Measurements from ENCODE around the gene ZNF263. TPM values are rescaled to one million over a fixed set of nuclear protein-coding genes. Genes with fewer than 3 reads are reported as not detected.
"Not testable (repeated sequence)": the region's sequence is repeated elsewhere in the genome, so short reads cannot be mapped to it uniquely, and the experiment has no call there.

Gene ZNF263
- total RNA-seq, 1 experiment from 2014 or later = 37.4 TPM

- intact Hi-C loops (cut with micrococcal nuclease; ENCODE audit: unreplicated experiment) = no loop called here
- no TSS peak for BruUV-seq (replicated peaks)
- Mint-ChIP-seq H3K27me3 (ENCODE audit: insufficient read depth, unreplicated experiment) (no peaks in the 10 kb centered on the region), H3K4me1 (ENCODE audit: low read depth, unreplicated experiment) (no peaks in the 10 kb centered on the region), H3K9me3 (ENCODE audit: unreplicated experiment) (no peaks in the 10 kb centered on the region), H3K36me3 (ENCODE audit: insufficient read depth, unreplicated experiment) (peaks cover 13% of the 10 kb centered on the region), H3K4me3 (ENCODE audit: unreplicated experiment) (no peak overlapping the region), H3K27ac (ENCODE audit: unreplicated experiment) (no peak overlapping the region)
- no peaks in the 10 kb centered on the region for H3K27me3 ChIP-seq (replicated peaks; ENCODE audit: control insufficient read depth, insufficient read depth, low read length)
- ChIA-PET POLR2A (no interaction called here), CTCF (no interaction called here)
- H3K36me3 ChIP-seq (ENCODE audit: control insufficient read depth, insufficient read depth, low read length) = no peaks in the 10 kb centered on the region
- H3K4me1 ChIP-seq = 0 out of 2 replicates have a peak, but pooled peaks cover 3% of the 10 kb centered on the region
- no peaks in the 10 kb centered on the region for H3K9me3 ChIP-seq
- TF ChIP-seq, protein P1, sequence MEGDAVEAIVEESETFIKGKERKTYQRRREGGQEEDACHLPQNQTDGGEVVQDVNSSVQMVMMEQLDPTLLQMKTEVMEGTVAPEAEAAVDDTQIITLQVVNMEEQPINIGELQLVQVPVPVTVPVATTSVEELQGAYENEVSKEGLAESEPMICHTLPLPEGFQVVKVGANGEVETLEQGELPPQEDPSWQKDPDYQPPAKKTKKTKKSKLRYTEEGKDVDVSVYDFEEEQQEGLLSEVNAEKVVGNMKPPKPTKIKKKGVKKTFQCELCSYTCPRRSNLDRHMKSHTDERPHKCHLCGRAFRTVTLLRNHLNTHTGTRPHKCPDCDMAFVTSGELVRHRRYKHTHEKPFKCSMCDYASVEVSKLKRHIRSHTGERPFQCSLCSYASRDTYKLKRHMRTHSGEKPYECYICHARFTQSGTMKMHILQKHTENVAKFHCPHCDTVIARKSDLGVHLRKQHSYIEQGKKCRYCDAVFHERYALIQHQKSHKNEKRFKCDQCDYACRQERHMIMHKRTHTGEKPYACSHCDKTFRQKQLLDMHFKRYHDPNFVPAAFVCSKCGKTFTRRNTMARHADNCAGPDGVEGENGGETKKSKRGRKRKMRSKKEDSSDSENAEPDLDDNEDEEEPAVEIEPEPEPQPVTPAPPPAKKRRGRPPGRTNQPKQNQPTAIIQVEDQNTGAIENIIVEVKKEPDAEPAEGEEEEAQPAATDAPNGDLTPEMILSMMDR (IDR thresholded peaks at IDR 0.05; ENCODE audit: insufficient read depth in 1 of 2, low read depth in 1 of 2, low read length in 1 of 2, severe bottlenecking in 1 of 2, unreplicated experiment in 1 of 2) = no peak
- no peak overlapping the region for H3K4me3 ChIP-seq (ENCODE audit: low read depth, low read length)
- no peak for DNase-seq
Measured at GRCh38 chr16:3268294-3268693, 15.0 kb upstream of the ZNF263 start.

DNA sequence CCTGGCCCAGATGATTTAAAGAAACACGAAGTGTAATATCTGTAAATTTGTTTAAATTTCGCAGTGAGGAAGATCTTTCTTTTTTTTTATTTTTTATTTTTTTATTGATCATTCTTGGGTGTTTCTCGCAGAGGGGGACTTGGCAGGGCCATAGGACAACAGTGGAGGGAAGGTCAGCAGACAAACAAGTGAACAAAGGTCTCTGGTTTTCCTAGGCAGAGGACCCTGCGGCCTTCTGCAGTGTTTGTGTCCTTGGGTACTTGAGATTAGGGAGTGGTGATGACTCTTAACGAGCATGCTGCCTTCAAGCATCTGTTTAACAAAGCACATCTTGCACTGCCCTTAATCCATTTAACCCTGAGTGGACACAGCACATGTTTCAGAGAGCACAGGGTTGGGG, 12.6 kb upstream of the ZNF263 start:
- H3K4me1 ChIP-seq; BruUV-seq (replicated peaks); CTCF ChIA-PET; H3K4me1 Mint-ChIP-seq (ENCODE audit: low read depth, unreplicated experiment); H3K27me3 ChIP-seq (replicated peaks; ENCODE audit: control insufficient read depth, insufficient read depth, low read length); H3K36me3 Mint-ChIP-seq (ENCODE audit: insufficient read depth, unreplicated experiment); POLR2A ChIA-PET; H3K4me3 Mint-ChIP-seq (ENCODE audit: unreplicated experiment); H3K9me3 ChIP-seq; H3K4me3 ChIP-seq (ENCODE audit: low read depth, low read length); DNase-seq; H3K27ac Mint-ChIP-seq (ENCODE audit: unreplicated experiment); intact Hi-C loops (cut with micrococcal nuclease; ENCODE audit: unreplicated experiment); H3K36me3 ChIP-seq (ENCODE audit: control insufficient read depth, insufficient read depth, low read length); H3K9me3 Mint-ChIP-seq (ENCODE audit: unreplicated experiment); H3K27me3 Mint-ChIP-seq (ENCODE audit: insufficient read depth, unreplicated experiment): not testable (repeated sequence)

DNA sequence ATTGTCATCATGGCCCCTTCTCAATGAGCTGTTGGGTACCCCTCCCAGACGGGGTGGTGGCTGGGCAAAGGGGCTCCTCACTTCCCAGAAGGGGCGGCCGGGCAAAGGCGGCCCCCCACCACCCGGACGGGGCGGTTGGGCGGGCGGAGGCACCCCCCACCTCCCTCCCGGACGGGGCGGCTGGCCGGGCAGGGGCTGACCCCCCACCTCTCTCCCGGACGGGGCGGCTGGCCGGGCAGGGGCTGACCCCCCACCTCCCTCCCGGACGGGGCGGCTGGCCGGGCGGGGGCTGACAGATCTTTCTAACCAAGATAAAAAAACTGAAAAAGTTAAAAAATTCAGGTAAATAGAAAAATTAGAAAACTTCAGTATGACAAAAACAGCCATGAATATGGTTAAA, 12.0 kb upstream of the ZNF263 start:
- H3K4me3 ChIP-seq (ENCODE audit: low read depth, low read length); H3K4me3 Mint-ChIP-seq (ENCODE audit: unreplicated experiment); H3K4me1 Mint-ChIP-seq (ENCODE audit: low read depth, unreplicated experiment); H3K4me1 ChIP-seq; BruUV-seq (replicated peaks); H3K9me3 ChIP-seq; CTCF ChIA-PET; POLR2A ChIA-PET; DNase-seq; H3K27me3 ChIP-seq (replicated peaks; ENCODE audit: control insufficient read depth, insufficient read depth, low read length); intact Hi-C loops (cut with micrococcal nuclease; ENCODE audit: unreplicated experiment); H3K9me3 Mint-ChIP-seq (ENCODE audit: unreplicated experiment); H3K27ac Mint-ChIP-seq (ENCODE audit: unreplicated experiment); H3K27me3 Mint-ChIP-seq (ENCODE audit: insufficient read depth, unreplicated experiment); H3K36me3 Mint-ChIP-seq (ENCODE audit: insufficient read depth, unreplicated experiment); H3K36me3 ChIP-seq (ENCODE audit: control insufficient read depth, insufficient read depth, low read length): not testable (repeated sequence)

- Histone ChIP-seq H3K27me3 (replicated peaks; ENCODE audit: control insufficient read depth, insufficient read depth, low read length) (no peaks in the 10 kb centered on the region), H3K4me3 (ENCODE audit: low read depth, low read length) (no peak overlapping the region), H3K36me3 (ENCODE audit: control insufficient read depth, insufficient read depth, low read length) (no peaks in the 10 kb centered on the region), H3K9me3 (no peaks in the 10 kb centered on the region), H3K4me1 (0 out of 2 replicates have a peak, but pooled peaks cover 5% of the 10 kb centered on the region)
- peak; percentile 51 to 59 for DNase-seq
- TF ChIP-seq, protein P1 (IDR thresholded peaks at IDR 0.05; ENCODE audit: insufficient read depth in 1 of 2, low read depth in 1 of 2, low read length in 1 of 2, severe bottlenecking in 1 of 2, unreplicated experiment in 1 of 2) = no peak
- Mint-ChIP-seq H3K4me1 (ENCODE audit: low read depth, unreplicated experiment) (no peaks in the 10 kb centered on the region), H3K36me3 (ENCODE audit: insufficient read depth, unreplicated experiment) (no peaks in the 10 kb centered on the region), H3K27ac (ENCODE audit: unreplicated experiment) (no peak overlapping the region), H3K9me3 (ENCODE audit: unreplicated experiment) (no peaks in the 10 kb centered on the region), H3K4me3 (ENCODE audit: unreplicated experiment) (no peak overlapping the region), H3K27me3 (ENCODE audit: insufficient read depth, unreplicated experiment) (no peaks in the 10 kb centered on the region)
- POLR2A ChIA-PET = interaction anchor here (0.6 kb wide), 1 partner anchor 8 kb away, joined by 3 read pairs; no protein-coding TSS in a partner anchor
- BruUV-seq (replicated peaks) = no TSS peak
- intact Hi-C loops (cut with micrococcal nuclease; ENCODE audit: unreplicated experiment) = no loop called here
- CTCF ChIA-PET = no interaction called here
Measured at GRCh38 chr16:3274490-3274889, 8.8 kb upstream of the ZNF263 start.

Measured in Caco-2 (cell line).